ENCODE data around the gene NDUFA3. TPM values are rescaled to one million over a fixed set of nuclear protein-coding genes. Genes with fewer than 3 reads are reported as not detected.

The NDUFA3 gene
- polyA plus RNA-seq, 4 donors: 84.0 to 157 (median 96.2) TPM

GRCh38 chr19:54106716-54107115 lies 4.1 kb downstream of the NDUFA3 start:
- no peak for DNase-seq (ENCODE audit: low read depth in 4 of 4, low spot score in 3 of 4)

GRCh38 chr19:54107876-54108490 lies 5.3 kb downstream of the NDUFA3 start:
- no peak for DNase-seq (ENCODE audit: low read depth in 4 of 4, low spot score in 3 of 4)

- DNase-seq (ENCODE audit: low read depth in 4 of 4, low spot score in 3 of 4): no peak
Measured at GRCh38 chr19:54108496-54108895, 5.8 kb downstream of the NDUFA3 start.

GRCh38 chr19:54109651-54110050 lies 7.0 kb downstream of the NDUFA3 start:
- DNase-seq (ENCODE audit: low read depth in 4 of 4, low spot score in 3 of 4): no peak

- DNase-seq (ENCODE audit: low read depth in 4 of 4, low spot score in 3 of 4): no peak
Measured at GRCh38 chr19:54114340-54115108, 11.9 kb downstream of the NDUFA3 start.

- peak; percentile 97 to 99 (median 98) for DNase-seq (ENCODE audit: low read depth in 4 of 4, low spot score in 3 of 4)
Measured at GRCh38 chr19:54115109-54116063, 12.7 kb downstream of the NDUFA3 start, which contains the start of the genes PRPF31 and TFPT. TSS of gene PRPF31 (plus strand) at chr19:54115754. CDS start at chr19:54118279, 2,525 bp downstream. TSS of gene TFPT (minus strand) at chr19:54115657. CDS start at chr19:54115269, 388 bp downstream.

- DNase-seq (ENCODE audit: low read depth in 4 of 4, low spot score in 3 of 4): no peak
Measured at GRCh38 chr19:54121259-54121658, 18.6 kb downstream of the NDUFA3 start.

GRCh38 chr19:54123682-54124081 lies 21.0 kb downstream of the NDUFA3 start:
- DNase-seq (ENCODE audit: low read depth in 4 of 4, low spot score in 3 of 4): no peak

- DNase-seq (ENCODE audit: low read depth in 4 of 4, low spot score in 3 of 4): no peak
Measured at GRCh38 chr19:54124393-54124792, 21.7 kb downstream of the NDUFA3 start.

GRCh38 chr19:54125713-54126112 lies 23.1 kb downstream of the NDUFA3 start:
- no peak for DNase-seq (ENCODE audit: low read depth in 4 of 4, low spot score in 3 of 4)

GRCh38 chr19:54127688-54128440 lies 25.2 kb downstream of the NDUFA3 start:
- DNase-seq (ENCODE audit: low read depth in 4 of 4, low spot score in 3 of 4): no peak

- DNase-seq (ENCODE audit: low read depth in 4 of 4, low spot score in 3 of 4): no peak
Measured at GRCh38 chr19:54128441-54128725, 25.7 kb downstream of the NDUFA3 start.

GRCh38 chr19:54128796-54129616 lies 26.4 kb downstream of the NDUFA3 start:
- DNase-seq (ENCODE audit: low read depth in 4 of 4, low spot score in 3 of 4): no peak

- DNase-seq (ENCODE audit: low read depth in 4 of 4, low spot score in 3 of 4): no peak
Measured at GRCh38 chr19:54129617-54129996, 27.0 kb downstream of the NDUFA3 start.

GRCh38 chr19:54133312-54133956 lies 30.8 kb downstream of the NDUFA3 start:
- DNase-seq (ENCODE audit: low read depth in 4 of 4, low spot score in 3 of 4): no peak

GRCh38 chr19:54133957-54134590 lies 31.4 kb downstream of the NDUFA3 start:
- DNase-seq (ENCODE audit: low read depth in 4 of 4, low spot score in 3 of 4): no peak

- DNase-seq (ENCODE audit: low read depth in 4 of 4, low spot score in 3 of 4): no peak
Measured at GRCh38 chr19:54136086-54136863, 33.6 kb downstream of the NDUFA3 start.
